ENCODE measurements around the gene DDX56.
"Not testable (repeated sequence)": the region's sequence is repeated elsewhere in the genome, so short reads cannot be mapped to it uniquely, and the experiment has no call there.

The DDX56 gene

GRCh38 chr7:44597181-44597580 is 23.5 kb upstream of the DDX56 start:
- DNase-seq (ENCODE audit: low read depth in 2 of 3, low spot score in 2 of 3): not testable (repeated sequence)

DNA sequence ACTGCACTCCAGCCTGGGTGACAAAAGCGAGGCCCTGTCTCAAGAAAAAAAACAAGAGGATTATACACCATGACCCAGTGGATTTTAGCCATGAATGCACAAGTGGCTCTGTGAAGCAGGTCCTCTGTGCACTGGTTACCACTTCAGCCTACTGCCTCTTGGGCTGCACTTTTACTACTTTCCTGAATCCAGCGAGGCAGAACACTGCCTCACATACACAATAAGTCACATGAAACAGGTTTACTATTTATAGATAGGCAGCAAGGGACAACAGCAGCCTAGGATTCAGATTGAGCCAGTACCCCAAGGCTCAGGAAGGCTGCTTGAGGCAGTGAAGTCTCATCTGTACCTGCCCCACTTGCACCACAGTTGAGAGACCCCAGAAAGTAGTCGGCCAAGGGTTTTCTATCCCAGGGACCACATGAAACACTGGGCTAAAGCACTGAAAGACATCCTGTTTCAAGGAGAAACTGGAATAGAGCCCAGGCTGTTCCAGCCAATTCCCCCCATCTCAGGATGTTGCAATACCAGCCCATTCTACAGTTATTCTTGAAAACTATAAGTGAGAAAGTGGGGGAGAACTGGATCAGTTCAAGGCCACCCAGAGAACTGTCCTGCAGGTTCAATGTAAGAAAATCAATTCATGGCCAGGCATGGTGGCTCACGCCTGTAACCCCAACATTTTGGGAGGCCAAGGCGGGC is 22.4 kb upstream of the DDX56 start:
- DNase-seq (ENCODE audit: low read depth in 2 of 3, low spot score in 2 of 3): no peak

DNA sequence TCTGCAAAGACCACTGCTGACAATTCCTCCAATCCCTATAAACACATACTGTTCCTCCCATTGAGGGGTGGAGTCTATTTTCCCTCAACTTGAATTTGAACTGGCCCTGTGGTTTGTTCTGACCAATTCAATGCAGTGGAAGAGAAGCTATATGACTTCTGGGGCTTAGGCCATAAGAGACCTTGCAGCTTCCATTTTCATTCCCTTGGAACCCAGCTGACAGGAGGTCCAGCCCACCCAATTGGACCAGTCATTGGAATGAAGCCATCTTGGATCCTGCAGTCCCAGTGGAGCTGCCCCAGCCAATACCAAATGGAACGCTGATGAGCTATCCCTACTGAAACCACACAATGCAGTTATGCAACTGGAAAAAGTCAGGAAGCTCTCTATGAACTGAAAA is 17.2 kb upstream of the DDX56 start:
- DNase-seq (ENCODE audit: low read depth in 2 of 3, low spot score in 2 of 3): no peak

GRCh38 chr7:44587843-44588711 is 14.4 kb upstream of the DDX56 start:
- DNase-seq (ENCODE audit: low read depth in 2 of 3, low spot score in 2 of 3): no peak

DNA sequence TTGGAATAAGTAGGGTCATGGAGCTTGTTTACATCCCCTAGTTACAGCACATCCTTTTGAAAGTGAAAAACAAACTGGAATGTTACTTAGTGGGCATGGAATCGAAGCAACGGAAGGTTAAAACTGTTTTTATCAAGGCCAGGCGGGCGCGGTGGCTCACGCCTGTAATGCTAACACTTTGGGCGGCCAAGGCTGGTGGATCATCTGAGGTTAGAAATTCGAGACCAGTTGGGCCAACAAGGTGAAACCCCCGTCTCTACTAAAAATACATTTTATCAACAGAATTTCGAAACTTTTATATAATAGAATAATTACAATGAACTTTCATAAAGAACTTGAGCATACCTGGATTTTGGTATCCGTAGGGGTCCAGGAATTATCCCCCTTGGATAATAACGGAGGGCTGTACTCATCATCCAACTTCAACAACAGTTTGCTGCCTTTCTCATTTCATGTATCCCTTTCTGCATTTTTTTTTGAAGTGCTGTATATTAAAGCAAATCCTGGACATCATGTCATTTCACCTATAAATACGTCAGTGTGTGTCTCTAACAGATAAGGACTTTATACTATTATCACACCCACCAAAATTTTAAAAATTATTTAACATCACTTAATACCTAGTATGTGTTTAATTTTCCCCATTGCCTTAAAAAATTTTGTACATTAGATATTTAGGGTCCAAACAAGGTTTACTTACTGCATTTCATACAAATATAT is 9.6 kb upstream of the DDX56 start:
- no peak for DNase-seq (ENCODE audit: low read depth in 2 of 3, low spot score in 2 of 3)

GRCh38 chr7:44581879-44582603 is 8.3 kb upstream of the DDX56 start, which contains the start of gene TMED4:
TMED4 (minus strand) TSS chr7:44582231; CDS start chr7:44582206, 25 bp downstream.
- DNase-seq (ENCODE audit: low read depth in 2 of 3, low spot score in 2 of 3): peak; percentile 97 to 100 (median 99)

DNA sequence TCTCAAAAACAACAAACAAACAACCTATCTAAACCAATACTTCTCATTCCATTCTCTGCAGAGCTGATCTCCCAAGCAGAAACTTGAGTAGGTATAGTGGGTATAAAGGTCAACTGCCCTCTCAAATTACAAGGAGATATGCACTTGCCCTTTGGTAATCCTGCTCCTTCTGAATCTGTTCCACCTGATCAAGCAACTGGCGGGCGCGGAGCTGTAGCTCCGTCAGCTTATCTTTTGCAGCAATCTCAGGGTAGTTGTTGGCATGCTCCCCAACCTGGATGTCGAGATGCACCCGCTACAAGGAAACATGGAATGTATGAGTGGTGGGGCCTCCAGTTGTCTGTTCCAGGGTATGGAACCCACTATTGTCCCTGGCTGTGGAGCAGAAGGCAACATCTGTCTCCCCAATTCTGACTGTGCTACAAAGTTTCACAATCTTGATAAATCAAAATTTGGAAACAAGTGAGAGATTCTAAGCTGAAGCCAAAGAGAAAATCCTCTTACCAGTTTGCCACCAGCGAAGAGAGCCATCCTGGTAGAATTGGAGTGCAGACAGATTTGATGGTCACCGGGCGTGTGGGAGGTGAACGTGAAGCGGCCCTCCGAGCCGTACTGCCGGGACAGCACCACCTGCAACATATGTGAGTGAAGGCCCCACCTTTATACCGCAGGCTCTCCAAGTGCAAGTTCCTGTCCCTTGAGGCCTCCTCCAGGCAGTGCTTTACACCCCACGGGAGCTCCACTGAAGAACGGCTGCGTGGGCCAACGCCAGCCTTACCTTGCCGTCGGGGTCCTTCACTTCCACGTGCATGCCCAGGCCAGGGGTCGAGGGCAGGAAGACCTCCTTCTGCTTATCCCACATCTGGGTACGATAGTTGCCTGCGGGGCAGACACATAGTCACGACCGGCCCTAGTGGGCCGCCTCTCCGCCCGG is 7.5 kb upstream of the DDX56 start:
- DNase-seq (ENCODE audit: low read depth in 2 of 3, low spot score in 2 of 3): peak in 1 of 3 experiments; percentile 9

- DNase-seq (ENCODE audit: low read depth in 2 of 3, low spot score in 2 of 3): no peak
These were observed 2.5 kb upstream of the DDX56 start for GRCh38 chr7:44576228-44576627.

DNA sequence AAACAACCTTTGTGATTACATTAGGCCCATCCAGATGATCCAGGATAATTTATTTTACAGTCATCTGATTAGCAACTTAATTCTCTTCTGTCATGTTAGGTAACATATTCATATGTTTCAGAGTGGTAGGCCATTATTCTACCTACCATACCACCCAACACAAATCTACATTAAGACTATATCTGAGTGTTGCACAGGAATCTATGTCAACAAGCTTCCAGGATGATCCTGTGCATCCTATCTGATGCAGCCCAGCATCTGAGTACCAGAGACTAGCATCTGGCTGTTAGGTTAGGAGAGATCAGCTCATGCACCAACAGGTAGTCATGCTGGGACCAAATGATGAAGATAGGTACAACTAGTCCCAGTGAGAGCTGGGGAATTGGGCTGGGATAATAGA is 1.3 kb upstream of the DDX56 start:
- no peak for DNase-seq (ENCODE audit: low read depth in 2 of 3, low spot score in 2 of 3)

- DNase-seq (ENCODE audit: low read depth in 2 of 3, low spot score in 2 of 3): no peak
These were observed 672 bp upstream of the DDX56 start for GRCh38 chr7:44574287-44574872.

GRCh38 chr7:44572771-44573170 is 937 bp downstream of the DDX56 start:
- no peak for DNase-seq (ENCODE audit: low read depth in 2 of 3, low spot score in 2 of 3)

DNA sequence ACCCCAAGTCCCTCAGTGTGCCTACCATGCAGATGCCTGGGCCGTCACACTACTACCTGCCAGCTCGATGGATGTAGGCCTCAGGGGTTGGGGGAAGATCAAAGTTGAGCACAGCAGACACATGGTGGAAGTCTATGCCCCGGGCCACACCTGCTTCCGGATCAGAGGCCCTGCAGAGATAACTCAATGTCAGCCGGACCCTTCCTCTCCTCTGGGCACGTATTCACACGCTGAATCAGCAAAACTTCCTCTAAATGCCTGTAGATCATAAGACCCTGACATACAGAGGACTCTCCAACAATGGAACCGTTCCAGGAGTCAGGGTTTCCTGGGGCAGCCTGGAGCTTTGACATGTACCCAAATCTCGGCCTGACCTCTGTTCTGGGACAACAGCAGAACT is 3.7 kb downstream of the DDX56 start:
- DNase-seq (ENCODE audit: low read depth in 2 of 3, low spot score in 2 of 3): no peak

GRCh38 chr7:44568771-44569560 is 4.7 kb downstream of the DDX56 start:
- DNase-seq (ENCODE audit: low read depth in 2 of 3, low spot score in 2 of 3): no peak

DNA sequence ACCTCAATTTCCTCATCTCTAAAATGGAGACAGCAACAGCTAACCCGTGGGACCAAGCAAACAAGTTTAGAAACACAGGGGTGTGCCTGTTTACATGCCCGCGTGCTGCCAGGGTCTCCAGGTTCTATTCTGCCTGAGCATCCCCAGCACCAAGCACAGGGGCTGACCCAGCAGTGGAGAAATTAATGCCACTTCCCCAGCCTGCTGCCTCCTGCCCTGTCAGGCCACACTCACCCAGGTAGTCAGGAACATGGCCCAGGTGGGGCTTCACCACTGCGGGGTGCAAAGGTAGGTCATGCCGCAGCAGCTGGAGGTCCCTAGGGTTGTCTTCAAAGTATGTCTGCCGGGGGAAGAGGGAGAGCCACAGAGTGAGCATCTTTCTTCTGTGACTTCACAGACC is 5.8 kb downstream of the DDX56 start:
- no peak for DNase-seq (ENCODE audit: low read depth in 2 of 3, low spot score in 2 of 3)

DNA sequence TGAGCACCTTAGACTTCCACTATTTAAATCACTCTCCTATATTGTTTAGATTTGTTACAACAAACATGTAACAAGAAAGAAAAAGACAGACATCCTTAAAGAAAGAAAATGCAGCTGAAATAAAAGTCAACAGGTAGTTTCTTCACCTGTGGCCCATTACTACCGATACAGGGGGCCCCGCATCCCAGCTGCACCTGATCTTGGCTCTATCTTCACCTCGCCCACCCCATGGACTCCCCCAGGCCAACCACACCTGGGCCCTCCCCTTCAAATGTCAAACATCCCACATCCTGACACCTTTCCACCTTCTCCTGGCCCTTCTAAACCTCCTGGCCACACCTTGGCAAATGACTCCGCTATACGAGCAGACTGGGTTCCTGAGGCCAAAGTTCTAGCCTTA is 7.0 kb downstream of the DDX56 start:
- DNase-seq (ENCODE audit: low read depth in 2 of 3, low spot score in 2 of 3): no peak

GRCh38 chr7:44565795-44566559 is 7.7 kb downstream of the DDX56 start:
- DNase-seq (ENCODE audit: low read depth in 2 of 3, low spot score in 2 of 3): no peak

DNA sequence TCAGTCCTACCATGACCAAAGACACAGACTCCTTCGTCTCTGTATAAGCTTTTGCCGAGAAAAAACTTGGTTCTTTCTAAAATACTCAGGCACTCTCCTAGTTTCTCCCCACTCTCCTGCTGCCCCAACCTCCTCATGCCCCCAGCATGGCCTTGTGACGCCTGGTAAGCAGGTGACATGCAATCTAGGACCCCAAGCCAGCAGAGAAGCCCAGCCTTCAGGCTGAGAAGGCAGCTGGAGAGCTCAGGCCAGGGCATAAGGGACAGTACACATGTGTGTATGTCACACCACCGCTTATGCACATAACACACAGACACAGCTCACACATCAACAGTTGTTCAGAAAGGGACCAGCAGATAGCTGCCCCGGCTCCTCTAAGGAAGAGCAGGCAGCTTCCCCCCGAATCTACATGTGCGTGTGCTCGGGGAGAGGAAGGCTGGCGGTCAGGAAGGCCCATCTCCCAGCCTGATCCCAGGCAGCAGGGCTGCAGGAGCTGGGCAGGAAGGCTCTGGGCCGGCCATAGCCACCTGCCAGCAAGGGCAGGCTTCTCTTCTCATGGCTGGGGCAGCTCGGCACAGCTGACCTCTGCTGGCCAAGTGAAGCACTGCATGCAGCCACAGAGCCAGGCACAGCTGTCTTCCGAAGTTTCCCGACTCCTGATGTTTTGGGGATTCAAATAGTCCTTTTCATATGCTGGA is 8.5 kb downstream of the DDX56 start:
- peak in 2 of 3 experiments; percentile 17 to 37 for DNase-seq (ENCODE audit: low read depth in 2 of 3, low spot score in 2 of 3)
